NCI-H526 (cell line): ENCODE results near the gene GPR108.
"Not testable (repeated sequence)": the region's sequence is repeated elsewhere in the genome, so short reads cannot be mapped to it uniquely, and the experiment has no call there.

Experiments used
- DNase-seq, 2 experiments: peaks; one replicate each; lab custom pipeline; 2025; lab: John Stamatoyannopoulos, UW

The GPR108 gene

DNA sequence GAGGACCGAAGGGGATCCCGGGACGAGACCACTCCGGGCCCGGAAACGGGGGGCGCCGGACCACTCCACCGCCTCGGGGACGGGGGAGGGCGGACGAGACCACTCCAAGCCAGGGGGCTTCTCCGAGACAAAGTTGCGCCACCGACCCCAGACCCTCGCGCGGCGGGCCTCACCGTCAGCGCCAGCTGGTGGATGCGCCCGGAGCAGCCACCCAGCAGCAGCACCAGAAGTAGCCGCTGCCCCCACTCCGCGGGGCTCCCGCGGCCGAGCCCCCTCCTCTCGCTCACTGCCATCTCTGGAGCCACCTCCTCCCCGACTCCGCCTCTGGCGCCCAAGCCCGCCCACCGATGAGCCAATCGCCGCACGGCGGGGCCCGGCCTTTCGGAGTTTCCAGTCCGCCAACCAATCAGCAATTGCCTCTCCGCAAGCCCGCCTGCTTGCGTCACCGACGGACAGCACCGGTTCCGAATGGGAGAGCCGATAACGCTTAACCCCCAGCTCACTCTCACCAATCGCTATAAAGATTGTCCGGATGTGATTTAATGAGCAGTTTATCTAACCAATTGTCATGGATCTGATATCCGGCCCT is at the start of gene GPR108:
GPR108 (minus strand) TSS at position 297 of the 589 bp plus-strand sequence; CDS start at position 293, 4 bp downstream.
- peak; percentile 97 to 99 for DNase-seq

DNA sequence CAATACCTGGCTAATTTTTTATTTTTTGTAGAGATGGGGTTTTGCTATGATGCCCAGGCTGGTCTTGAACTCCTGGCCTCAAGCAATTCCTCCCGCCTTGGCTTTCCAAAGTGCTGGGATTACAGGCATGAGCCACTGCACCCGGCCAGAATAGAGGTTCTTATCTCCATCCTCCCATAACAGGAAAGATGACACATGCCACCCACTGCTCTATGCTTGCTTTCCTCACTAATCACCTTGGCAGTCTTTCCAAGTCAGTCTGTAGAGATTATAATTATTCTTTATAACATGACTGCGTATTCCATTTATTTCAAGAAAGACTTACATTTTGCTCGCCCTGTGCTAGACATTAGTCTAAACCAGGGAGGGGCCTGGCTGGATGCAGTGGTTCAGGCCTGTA is 41.8 kb upstream of the GPR108 start:
- no peak for DNase-seq

GRCh38 chr19:6778386-6778785 is 41.0 kb upstream of the GPR108 start:
- DNase-seq = no peak

- DNase-seq = no peak
Measured at GRCh38 chr19:6777434-6777833, 40.1 kb upstream of the GPR108 start.

DNA sequence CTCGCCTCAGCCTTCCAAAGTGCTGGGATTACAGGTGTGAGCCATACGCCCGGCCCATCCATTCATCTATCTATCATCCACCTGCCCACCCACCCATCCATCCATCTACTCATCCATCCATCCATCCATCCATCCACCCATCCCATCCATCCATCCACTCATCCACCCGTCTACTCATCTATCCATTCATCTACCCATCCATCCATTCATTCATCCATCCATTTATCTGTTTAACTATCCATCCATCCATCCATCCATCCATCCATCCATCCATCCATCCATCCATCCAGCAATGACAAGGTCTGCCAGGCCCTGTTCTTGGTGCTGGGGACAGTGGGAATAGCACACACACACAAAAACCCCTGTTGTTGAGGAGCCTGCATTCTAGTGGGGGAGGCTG is 39.6 kb upstream of the GPR108 start:
- DNase-seq = no peak

- not testable (repeated sequence) for DNase-seq
Measured at GRCh38 chr19:6776045-6776444, 38.7 kb upstream of the GPR108 start.

DNA sequence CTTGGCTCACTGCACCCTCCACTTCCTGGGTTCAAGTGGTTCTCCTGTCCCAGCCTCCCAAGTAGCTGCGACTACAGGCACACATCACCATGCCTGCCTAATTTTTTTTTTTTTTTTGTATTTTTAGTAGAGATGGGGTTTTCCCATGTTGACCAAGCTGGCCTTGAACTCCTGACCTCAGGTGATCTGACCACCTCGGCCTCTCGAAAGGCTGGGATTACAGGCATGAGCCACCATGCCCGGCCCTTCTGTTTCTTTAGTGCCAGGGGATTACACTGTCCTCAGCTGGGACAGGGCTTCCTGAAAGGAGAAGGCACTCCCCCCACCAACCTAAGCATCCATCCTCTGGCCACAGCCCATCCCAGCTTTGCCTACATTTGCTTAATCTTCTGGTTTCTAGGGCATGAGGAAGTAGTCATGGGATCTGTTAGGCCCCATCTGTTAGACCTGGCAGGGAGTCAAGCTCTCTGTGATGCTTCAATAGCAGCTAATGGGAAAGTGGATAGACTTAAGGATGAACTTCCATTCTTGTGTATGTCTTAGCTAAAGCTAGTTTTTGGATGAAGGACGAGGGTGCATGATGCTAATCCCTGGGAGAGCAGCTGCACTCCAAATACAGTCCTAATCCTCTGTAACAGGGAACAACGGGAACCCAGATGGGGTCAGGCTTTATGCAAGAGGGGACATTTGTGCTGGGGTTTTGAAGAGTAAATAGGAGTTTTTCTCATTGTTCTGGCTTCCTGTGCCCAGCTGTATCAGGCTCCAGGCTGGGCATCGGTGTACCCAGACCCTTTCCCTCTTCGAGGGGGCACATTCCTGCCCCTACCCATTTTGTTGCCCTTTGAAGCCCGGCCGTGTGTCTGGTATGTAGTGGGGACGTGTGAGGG is 37.7 kb upstream of the GPR108 start:
- DNase-seq = peak; percentile 72 to 73

- peak; percentile 78 to 84 for DNase-seq
Measured at GRCh38 chr19:6773323-6773931, 36.0 kb upstream of the GPR108 start.

- DNase-seq = no peak
Measured at GRCh38 chr19:6772866-6773322, 35.5 kb upstream of the GPR108 start.

- peak; percentile 47 to 66 for DNase-seq
Measured at GRCh38 chr19:6772028-6772865, 34.9 kb upstream of the GPR108 start, which contains the start of gene VAV1. Gene VAV1, plus strand, starts transcription at chr19:6772708. Its CDS starts 100 bp downstream, at chr19:6772808.

GRCh38 chr19:6771648-6772027 is 34.3 kb upstream of the GPR108 start:
- DNase-seq = not testable (repeated sequence)

- DNase-seq = peak in 1 of 2 experiments; percentile 35
Measured at GRCh38 chr19:6769006-6769619, 31.7 kb upstream of the GPR108 start.

DNA sequence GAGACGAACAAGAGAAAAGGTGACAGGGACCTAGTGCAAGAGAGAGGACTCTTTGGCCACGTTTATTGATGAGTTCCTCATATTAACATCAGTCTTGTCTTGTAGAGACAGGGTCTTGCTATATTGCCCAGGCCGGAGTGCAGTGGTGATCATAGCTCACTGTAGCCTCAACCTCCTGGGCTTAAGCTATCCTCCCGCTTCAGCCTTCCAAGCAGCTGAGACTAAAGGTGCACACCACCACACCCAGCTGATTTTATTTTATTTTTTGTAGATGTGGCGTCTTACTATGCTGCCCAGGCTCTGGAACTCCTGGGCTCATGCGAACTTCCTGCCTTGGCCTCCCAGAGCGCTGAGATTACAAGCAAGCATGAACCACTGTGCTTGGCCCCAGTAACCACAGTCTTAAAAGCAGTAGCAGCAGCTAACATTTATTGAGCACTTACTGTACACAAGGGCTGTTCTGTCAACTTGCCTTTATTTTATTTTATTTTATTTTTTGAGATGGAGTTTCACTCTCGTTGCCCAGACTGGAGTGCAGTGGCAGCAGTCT is 30.9 kb upstream of the GPR108 start:
- DNase-seq = no peak

DNA sequence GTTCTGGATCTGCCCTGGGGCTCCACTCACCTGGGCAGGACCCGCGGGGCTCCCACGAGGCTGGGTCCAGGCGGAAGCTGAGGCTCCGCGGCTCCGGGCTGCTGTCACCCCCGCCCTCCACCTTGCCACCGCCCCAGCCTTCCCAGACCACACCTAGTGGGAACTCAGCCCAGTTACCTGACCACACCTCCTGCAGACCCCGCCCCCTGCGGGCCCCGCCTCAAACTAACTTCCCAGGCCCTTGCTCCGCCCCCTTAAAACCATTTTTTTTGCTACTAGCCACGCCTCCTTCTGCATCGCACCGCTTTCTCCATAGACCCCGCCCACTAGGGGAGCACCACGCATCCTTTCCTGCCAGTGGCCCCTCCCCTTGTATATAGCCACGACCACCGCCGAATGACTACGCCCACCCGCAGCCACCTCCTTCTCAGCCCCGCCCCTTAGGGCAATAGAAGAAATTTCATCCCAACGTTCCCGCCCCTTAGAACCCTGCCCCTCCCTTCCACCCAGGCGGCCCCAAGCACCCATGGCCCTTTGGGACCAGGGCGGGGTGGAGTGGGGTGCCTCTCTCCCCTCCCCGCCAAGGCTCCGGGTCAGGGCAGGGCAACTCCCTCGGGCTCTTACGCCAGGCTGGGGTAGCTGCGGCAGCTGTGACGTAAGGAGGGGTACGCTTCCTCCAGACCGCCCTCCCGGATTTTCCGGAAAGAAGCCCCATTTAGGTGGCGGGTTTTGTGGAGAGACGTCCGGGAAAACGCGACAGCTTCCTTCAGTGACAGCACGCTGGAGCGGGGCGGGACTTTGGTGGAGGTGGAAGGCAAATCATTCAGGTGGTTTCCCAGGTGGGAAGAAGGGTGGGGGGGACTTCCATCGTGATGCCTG is 30.2 kb upstream of the GPR108 start, which contains the start of gene SH2D3A:
SH2D3A (minus strand) TSS at position 79 of the 879 bp plus-strand sequence. CDS start 3,687 bp downstream, outside the sequence.
- DNase-seq = peak; percentile 77 to 94

GRCh38 chr19:6767081-6767356 is 29.6 kb upstream of the GPR108 start:
- peak in 1 of 2 experiments; percentile 70 for DNase-seq

DNA sequence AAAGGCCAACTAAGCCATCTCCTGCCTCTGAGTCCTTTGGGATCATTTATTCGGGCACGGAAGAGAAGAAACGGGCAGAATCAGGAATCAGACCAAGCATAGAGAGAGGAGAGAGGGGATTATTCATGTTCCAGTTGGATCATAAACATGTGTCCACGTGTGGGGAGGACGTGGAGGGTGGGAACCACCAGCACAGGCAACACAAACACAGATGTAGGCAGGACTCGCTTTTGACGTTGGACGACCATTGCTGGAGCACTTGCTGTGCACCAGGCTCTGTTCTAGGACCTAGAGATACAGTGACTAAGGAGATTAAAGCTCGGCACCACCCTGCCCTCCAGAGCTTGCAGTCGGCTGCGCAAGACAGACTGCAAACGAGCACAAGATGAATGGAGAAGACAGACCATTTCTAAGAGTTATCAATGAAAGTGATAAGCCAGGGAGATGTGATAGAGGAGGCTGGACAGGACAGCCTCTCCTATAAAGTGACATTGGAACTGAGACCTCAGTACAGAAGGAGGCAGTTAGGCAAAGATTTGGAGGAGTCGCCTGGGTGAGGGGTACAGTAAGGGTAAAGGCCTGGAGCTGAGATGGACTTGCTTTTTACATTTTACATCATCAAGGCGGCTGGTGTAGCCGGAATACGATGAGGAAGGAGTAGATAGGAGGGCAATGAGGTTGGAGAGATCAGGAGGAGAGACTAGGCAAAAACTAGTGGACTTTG is 29.1 kb upstream of the GPR108 start:
- DNase-seq = no peak

DNA sequence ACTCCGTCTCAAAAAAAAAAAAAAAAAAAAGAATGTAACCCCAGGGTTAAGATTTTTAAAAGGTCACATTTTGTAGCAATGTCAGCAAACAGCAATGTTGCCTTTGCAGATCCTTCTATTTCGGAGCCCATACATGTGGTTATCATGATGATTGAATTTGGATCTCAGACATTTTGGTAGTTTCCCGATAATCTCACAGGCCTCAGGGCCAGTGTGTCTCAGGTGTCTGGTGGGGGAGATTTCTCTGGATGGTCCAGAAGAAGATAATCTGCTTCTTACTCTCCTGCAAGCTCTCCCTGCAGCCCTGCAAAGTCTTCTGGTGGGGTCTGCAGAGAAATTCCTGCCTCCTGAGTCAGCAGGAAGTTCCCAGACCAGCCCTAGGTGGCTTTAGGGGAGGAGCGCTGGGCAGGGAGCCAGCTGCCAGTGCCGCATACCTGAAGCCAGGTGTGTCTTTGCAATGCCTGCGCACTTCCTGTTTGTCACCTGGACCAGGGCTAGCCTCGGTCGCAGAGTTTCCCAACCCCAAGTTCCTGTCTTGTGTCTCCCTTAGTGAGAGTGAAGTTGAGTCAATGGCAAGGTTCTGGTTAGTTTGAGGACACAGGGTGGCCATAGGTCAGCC is 28.5 kb upstream of the GPR108 start:
- peak; percentile 22 to 71 for DNase-seq

GRCh38 chr19:6762253-6762797 is 24.9 kb upstream of the GPR108 start:
- not testable (repeated sequence) for DNase-seq
